HG03066 (cell line): Measurements from ENCODE around the gene PI16.

Experiments
- ATAC-seq: cut with Tn5 transposase; IDR thresholded peaks from one replicate; pipeline ENCODE4 v1.9.1; 2021; ENCODE audit warnings: low read depth; ENCODE audit not compliant: unreplicated experiment

PI16 gene

GRCh38 chr6:36997811-36998722, 43.5 kb downstream of the PI16 start:
- no peak for ATAC-seq

DNA sequence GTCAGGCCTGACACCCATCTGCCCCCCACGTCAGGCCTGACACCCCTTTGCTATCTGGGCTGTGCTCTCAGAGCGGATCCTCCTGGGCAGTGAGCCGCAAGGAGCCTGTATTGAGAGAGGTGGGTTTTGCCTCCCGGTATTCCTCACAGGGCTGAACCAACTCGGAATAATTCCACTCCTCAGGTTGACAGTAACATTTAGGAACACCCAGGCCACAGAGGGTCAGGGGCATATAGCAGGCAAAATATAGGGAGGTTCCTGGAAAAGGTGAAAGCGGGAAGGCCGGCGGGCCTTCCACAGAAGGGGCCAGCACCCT, 44.1 kb downstream of the PI16 start:
- no peak for ATAC-seq

- ATAC-seq: no peak
Measured at GRCh38 chr6:36999061-36999750, 44.7 kb downstream of the PI16 start.

DNA sequence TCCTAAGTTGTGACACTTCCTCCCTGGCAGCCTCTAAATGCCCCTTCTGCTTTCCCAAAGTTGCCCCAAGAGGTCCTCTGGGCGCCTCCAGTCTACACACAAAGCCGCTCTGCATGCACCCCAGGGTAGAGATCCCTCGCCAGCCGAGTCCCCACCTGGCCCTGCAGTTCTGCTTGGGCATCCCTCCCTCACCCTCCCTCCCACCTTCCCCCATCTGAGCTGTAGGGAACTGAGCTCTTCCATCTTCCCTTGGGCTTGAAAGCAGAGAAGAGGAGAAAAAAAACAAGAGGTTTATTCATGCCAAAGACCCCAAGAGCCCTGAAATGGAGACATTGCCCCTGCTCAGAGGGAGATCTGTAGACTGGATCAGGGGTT, 45.2 kb downstream of the PI16 start:
- no peak for ATAC-seq

DNA sequence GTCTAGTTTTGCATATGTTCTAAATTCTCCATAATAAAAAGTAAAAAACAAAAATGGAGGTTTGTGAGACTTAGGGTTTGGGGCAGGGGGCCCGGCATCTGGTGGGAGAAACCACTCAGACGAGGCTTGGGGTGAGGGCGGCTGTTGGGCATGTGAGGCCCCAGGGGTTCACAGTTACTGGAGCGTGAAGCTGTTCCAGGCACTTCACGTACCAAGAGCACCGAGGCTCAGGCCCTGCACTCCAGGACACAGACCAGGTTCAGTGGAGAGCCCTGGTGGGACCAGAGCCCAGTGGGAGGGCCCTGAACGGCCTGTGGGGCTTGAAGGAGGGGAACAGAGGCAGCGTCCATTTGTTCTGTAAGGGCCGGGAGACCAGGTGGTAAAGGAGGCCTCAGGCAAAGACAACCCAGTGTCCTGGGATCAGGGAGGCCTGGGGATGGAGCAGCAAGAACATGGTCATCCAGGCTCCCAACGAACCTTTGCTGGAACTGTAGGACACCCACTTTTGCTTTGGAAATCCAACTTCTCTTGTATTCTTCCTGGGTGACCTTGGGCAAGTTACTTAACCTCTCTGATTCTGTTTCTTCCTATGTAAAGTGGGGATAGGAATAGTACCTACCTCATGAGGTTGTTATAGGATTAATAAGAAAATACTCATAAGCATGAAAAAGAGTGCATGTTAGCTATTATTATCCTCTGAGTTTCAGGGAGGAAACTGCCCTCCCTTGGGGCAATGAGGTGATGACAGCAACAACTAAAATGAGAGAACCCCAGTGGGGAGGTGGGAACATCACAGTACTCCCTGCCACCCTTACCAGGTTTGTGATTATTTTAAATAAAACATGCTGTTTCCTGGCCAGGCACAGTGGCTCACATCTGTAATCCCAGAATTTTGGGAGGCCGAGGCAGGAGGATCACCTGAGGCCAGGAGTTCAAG, 49.8 kb downstream of the PI16 start:
- ATAC-seq: no peak

DNA sequence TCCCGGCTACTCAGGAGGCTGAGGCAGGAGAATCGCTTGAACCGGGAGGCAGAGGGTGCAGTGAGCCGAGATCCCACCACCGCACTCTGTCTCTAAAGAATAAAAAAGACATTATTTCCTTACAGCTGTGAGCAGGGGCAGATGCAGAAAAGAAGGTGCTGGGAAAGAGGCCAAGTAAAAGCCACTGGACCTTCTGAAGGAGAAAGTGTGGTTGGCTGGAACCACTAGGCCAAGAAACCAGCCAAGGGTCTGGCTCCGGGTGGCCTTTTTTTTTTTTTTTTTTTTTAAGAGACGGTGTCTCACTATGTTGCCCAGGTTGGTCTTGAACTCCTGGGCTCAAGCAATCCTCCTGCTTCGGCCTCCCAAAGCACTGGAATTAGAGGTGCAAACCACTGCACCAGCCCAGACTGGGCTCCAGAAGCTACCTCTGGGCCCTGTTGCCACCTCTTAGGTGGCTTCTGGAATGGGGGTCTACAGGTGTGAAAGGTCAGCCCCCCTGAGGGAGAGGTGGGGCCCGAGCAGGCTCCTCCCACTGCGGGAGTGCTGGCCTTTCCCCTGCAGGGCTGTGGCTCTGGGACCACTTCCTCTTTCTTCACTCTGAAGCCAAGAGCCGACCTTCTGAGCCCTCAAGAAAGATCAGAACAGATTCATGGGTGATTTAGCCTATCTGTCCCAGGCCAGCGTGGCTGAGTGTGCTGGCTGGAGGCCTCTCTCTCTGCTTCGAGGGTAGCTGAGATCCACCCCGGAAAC, 50.7 kb downstream of the PI16 start, which contains the start of gene FGD2:
FGD2 (plus strand) TSS at position 595 of the 750 bp plus-strand sequence. CDS start 163 bp downstream, outside the sequence.
- peak; percentile 59 for ATAC-seq

DNA sequence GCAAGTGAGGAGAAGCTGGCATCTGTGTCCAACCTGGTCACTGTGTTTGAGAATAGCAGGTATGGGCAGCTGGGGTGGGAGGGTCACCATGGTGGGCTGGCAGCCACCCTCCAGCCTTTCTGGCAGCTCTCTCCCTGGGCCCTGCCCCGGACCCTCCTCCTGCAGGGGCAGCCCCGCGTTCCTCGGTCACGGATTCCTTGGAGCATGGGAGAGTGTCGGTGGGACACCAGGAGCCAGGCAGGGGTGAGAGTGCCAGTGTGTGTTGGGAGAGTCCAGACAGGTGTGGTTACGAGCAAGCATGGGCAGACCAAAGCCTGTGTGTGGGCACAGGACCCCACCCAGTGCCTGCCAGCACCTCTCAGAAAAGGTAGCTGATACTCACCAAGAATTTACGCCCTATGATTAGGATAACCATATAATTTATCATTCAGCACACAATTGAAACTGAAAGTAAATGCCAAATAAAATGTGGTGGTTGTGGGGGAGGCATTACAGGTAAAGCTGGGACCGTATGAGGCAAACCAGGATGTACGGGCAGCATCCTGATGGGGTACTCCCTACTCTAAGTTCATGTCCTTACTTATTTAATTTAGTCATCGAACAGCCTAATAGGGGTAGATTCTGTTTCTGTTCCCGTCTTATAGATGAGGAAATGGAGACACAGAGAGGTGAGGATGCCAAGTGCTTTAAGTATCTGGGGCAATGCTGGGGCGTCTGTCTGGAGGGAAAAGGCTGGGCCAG, 51.5 kb downstream of the PI16 start:
- ATAC-seq: peak; percentile 3

DNA sequence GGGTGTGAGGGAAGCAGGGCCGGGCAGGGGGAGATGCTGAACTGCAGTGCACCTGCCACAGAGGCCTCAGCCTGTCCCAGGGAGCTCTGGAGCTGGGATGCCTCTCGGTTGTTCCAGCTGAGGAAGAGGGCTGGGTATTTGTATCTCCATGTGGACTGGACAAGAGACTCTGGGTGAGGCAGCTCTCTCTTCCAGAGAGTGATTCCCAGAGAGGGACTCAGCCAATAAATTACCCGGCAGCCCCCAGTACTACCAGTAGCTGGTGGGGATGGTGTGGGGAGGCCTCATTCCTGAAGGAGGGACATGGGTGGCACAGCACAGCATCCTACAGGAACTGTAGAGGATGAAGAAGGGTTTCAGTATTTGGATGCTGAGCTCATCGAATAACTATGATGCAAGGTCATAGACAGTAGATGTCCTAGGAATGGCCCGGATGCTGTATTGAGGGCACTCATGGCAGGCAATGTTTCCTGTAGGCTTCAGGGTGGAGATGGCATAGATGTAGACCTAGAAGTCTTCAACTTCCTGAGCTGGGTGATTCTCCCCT, 52.3 kb downstream of the PI16 start:
- ATAC-seq: no peak

GRCh38 chr6:37007340-37008043, 53.0 kb downstream of the PI16 start:
- ATAC-seq: no peak

DNA sequence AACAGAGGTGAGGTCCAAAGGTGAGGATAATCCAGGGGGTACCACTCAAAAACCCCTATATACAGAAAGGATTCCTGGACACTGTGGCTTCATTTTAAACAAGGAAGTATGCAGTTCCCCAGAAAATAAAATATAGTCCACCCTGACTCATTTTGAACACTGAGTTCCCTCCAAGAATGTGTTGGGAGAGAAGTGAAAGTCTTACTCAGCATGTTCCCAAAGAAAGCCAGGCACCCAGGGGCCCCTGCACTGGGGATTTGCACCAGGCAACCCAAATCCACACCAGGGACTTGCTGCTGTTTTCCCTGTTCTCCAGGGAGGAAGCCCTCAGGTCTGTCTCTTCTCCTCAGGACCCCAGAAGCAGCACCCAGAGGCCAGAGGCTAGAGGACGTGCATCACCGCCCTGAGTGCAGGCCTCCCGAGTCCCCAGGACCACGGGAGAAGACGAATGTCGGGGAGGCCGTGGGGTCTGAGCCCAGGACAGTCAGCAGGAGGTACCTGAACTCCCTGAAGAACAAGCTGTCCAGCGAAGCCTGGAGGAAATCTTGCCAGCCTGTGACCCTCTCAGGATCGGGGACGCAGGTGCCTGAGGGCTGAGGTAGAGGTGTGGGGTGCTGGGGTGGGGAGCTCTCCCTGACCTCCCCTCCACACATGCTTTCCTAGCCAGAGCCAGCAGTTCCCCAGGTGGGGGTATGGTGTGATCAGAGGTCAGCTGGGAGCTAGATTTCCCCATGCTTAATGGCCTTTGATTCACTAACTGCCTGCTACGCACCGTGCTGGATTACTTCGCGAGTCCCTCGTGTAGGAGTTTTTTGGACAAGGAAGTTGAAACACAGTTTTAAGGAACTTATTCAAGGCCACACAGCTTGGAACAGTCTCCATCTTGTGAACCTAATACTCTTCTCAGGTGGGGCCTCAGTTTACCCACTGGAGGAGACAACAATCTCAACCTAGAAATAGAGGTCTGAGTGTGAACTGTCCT, 54.2 kb downstream of the PI16 start:
- no peak for ATAC-seq

- ATAC-seq: no peak
Measured at GRCh38 chr6:37010402-37010892, 55.9 kb downstream of the PI16 start.

DNA sequence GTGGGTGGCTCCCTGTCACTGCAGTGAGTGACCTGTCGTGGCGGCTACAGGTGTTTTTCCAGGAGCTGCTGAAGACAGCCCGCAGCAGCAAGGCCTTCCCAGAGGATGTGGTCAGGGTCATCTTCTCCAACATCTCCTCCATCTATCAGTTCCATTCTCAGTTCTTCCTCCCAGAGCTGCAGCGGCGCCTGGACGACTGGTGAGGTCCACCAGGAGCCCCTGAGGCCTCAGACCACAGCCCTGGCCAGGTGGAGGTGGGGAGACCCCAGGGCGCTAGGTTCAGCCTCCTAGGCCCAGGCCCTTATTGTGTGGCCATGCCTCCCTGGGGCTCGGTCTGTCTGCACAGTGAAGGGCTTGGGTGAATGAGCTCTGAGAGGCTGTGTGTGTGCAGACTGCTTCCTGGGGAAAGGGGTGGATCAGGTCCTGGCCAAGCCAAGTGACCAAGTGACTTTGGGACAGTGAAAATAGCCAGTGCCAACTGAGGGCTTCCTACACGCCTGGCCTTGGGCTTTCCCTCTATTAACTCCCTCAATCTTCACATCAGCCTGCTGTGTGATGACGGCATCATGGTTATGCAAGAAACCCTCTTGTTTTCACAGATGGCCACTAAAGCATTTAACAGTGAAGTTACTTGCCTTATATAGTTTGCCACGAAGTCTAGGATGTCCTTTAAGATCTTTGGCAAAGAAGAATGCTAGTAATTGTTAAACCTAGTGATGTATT, 57.3 kb downstream of the PI16 start:
- ATAC-seq: no peak

DNA sequence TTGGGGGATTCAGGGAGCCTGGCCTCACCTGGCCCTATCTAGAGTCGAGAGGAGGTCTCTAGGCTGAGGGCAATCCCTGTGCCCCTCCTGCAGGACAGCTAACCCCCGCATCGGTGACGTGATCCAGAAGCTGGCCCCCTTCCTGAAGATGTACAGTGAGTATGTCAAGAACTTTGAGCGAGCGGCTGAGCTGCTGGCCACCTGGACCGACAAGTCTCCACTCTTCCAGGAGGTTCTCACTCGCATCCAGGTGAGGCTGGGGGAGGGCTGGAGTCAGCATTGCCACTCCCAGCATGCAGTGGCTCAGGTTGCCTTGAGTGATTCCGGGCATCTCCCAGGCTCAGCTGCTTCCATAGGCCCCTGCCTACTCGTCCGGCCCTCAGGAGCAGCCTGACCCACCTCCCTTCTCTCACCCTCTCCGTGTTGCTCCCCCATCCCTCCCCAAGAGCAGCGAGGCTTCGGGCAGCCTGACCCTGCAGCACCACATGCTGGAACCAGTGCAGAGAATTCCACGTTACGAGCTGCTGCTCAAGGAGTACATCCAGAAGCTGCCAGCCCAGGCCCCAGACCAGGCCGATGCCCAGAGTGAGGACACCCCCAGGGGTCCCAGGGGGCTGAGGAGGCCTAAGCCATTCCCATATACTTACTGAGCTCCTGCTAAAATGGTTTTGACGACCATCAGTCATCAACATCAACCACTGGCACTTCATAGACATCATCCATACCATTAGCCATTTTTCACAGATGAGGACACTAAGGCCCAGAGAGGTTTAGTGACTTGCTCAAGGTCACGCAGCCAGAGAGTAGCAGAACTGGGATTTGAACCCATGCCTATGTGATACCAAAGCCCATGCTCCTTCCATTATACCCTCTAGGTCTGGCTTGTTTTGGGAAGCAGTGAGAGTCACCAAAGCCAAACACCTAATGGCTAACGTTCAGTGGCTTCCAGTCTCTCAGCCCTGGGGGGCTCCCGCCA, 59.3 kb downstream of the PI16 start:
- ATAC-seq: no peak
